AG08395 (cell line): Measurements from ENCODE around the gene GARIN5B.

Source experiments
- DNase-seq: peaks from one replicate; pipeline ENCODE4 v3.0.0; 2012; ENCODE audit warnings: mixed read lengths, low spot score

GARIN5B gene

DNA sequence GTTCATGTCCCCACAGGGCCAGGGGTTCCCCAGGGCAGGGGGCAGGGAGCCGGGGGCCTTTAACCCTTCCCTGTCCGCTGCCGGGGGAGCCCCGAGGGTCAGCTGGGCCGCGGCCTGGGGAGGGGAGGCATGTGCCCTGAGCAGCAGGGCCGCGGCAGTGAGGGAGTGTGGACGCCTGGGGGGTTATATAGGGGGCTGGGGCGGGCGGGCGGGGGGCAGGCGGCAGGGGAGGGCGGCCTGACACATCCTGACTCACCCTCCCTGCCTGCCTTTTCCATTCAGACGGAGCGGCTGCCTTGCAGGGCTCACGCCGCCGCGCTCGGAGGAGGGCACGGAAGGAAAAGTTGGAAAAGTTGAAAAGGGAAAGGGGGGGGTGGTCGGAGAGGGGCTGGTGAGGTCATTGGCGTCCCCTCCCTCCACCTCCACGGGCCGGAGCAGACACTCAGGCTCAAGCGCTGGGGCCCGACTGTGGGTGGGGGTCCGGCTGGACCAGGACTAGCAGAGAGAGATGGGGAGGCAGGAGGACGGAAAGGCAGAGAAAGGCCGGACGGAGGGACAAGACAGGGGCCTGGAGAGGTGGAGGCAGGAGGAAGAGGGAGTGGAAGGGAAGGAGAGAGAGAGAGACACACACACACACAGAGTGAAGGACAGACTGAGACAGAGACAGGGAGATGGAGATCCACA is 7.4 kb upstream of the GARIN5B start, which contains the start of gene IL11:
Gene IL11, minus strand, starts transcription at position 159 of the 684 bp plus-strand sequence. Its CDS starts 153 bp downstream, at position 6.
- DNase-seq, result peak; percentile 88

- DNase-seq, result peak; percentile 95
These were observed 6.7 kb upstream of the GARIN5B start for GRCh38 chr19:55369653-55370304.

DNA sequence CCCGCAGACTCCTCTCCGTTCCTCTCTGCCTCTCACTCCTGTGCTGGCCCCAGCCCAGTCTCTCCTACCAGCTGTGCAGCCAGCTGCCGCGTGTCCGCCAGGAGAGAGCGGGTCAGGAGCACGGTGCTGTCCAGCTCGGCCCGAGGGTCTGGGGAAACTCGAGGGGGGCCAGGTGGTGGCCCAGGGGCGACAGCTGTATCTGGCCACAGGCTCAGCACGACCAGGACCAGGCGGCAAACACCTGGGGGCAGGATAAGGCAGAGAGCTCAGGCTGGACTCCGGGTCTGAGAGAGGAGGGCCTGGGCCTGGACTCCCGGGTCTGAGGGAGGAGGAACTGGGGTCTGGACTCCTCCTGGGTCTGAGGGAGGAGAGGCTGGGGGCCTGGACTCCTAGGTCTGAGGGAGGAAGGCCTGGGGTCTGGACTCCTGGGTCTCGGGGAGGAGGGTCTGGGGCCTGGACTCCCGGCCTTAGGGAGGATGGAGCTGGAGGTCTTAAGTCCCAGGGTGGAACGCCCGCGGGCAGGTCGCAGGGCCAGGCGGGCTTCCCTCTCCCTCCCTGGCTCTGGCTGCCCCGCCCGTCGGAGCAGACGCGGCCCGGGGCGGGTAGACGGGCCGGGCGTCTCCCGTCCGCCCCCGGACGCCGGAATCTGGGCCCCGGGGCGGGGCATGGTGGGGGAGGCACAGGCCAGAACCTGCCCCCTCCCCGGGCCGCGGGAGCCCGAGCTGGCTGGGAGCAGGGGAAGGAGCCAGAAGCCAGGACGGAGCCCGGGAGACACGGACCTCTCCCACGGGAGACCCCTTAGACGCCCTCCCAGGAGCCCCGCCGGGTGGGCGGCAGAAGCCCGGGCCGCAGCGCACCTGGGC is 5.9 kb upstream of the GARIN5B start:
- peak; percentile 90 for DNase-seq

GRCh38 chr19:55368106-55368505 is 5.0 kb upstream of the GARIN5B start:
- no peak for DNase-seq

- DNase-seq, result no peak
These were observed 3.7 kb upstream of the GARIN5B start for GRCh38 chr19:55366790-55367189.

DNA sequence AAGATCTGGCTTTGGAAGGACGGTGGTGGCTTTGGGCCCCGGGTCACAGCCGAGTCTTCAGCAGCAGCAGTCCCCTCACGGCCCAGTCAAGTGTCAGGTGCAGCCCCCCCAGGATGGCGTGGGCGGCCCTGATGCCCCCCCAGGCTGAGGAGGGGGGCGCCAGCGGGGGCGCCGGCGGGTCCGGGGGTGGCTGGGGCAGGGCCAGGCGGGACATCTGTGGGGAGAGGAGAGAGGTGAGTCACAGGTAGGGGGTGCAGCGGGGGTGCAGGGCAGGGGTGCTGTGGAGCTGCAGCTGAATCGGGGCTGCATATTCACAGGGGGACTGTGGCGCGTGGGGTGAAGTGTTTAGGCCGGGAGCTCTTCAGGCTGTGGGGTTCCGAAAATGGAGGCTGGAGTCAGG is 2.9 kb upstream of the GARIN5B start:
- no peak for DNase-seq

- no peak for DNase-seq
These were observed 2.2 kb upstream of the GARIN5B start for GRCh38 chr19:55365245-55365644.

- DNase-seq, result no peak
These were observed 678 bp downstream of the GARIN5B start for GRCh38 chr19:55362174-55362989.

DNA sequence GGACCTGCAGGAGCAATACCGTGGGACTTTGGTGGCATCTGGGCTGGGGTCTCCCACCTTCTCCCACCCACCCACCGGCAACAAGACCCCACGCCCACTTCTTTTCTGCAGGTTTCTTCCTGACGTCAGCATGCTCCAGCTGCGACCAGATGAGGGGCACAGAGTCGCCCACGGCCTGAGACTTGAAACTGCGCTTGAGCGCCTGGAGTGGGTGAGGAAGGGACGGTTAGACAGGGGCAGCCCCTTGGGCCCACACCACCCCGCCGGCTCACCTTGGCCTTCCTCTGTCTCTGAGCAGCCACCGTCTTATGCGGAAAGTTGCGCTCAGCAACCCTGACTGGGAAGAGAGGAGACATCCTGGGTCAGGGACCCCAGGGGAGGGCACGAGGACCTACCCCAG is 2.2 kb downstream of the GARIN5B start:
- DNase-seq, result no peak

- no peak for DNase-seq
These were observed 3.8 kb downstream of the GARIN5B start for GRCh38 chr19:55358943-55359908.

DNA sequence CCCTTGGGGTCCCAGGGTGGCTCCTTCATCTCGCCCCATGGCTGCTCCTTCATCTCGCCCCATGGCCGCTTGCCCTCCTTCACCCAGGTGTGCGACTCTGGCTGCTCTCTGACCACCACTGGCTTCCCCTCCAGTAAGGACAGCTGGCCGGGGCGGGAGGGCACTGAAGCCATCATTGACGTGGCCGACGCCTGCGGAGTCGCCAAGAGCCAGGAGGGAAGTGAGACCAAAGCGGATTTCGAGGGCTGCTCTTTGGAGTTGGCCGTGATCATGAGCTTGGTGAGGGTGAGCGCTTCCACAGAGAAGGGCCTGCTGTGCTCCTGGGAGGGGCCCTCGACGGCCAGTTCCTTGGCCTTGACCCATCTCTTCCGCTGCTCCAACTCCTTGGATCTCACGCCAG is 4.6 kb downstream of the GARIN5B start:
- DNase-seq, result no peak

DNA sequence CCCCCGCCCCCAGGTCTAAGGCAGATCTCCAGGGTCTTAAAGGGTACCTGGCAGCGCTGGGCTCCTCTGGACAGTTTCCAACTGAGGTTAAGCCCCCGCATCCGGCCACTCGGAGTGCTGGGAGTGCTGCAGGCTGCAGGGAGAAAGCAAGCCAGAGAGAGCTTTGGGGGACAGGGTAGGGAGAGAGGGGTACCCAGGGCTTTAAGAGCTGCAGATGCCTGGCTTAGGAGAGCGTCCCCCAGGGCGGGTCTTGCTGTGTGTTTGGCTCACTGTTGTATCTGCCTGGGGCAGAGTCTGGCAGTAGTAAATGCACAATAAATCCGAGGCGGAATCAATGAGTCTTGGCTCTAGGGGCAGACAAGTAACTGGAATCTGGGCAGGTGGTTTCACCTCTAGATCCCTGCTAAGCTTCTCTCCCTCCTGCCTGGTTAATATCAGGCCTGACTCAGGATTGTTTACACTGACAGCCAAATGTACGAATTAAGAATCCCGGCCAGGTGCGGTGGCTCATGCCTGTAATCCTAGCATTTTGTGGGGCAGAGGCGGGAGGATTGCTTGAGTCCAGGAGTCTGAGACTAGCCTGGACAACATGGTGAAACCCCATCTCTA is 7.7 kb downstream of the GARIN5B start:
- DNase-seq, result no peak

GRCh38 chr19:55354698-55355212 is 8.3 kb downstream of the GARIN5B start, which contains the start of gene COX6B2:
COX6B2 (minus strand) TSS chr19:55354719; CDS start chr19:55354521, 198 bp downstream.
- DNase-seq, result no peak

DNA sequence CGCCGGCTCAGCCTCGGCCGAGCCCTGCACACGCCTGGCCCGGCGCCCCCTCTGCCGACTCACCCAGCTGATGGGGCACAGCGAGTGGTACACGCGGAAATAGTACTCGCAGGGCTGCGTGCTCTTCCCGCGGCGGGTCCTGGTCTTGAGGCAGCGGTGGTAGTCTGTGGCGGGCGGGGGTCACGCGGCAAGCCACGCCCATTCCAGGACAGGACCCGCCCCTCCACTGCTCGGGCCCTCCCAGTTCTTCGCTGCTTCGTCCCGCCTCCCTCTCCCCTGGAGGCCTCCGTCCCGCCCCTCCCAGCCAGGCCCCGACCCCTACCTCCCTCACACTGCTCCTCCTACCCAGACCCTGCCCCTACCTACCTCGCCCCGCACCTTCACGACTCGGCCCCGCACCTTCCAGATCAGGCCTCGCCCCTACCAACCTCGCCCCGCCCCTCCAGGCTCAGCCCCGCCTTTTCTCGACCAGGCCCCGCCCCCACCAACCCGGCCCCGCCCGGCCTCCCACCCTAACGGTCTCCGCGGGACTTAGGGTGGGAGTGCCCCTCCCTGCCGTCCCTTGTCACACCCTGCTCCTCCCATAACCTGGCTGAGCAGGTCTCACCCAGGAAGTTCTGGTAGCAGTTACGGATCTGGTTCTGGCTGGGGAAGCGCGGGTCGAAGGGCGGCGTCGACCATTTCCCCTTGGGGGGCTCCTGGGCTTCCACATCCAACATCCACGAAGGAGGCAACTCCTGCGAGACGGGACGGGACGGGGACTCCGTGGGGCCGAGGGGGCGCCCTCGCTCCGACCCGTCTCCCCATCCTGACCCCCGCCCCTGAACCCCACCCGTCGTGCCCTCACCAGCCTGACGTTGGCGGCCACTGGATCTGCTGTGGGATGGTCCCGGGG is 9.0 kb downstream of the GARIN5B start:
- DNase-seq, result peak; percentile 82

DNA sequence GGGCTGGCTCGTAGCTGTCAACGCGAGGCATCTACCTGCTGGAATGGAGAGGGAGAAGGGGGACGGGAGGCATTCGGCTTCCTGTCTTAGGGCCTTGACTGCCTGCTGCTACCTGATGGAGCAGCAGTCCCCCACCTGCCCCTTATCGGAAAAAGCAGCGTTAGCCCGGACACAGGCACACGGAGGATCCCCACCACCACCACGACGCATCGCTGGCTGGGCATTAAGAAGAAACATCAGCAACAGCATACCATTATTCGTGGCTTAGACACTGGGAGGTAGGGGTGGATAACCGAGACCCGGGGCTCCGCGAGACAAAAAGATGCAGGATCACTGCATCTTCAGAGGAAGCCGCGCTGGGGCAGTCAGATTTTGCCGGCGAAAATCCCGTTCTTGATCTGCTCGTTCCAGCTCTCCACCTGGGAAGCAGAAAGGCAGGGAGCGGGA is 9.7 kb downstream of the GARIN5B start:
- no peak for DNase-seq

- no peak for DNase-seq
These were observed 10.4 kb downstream of the GARIN5B start for GRCh38 chr19:55352549-55353145.

DNA sequence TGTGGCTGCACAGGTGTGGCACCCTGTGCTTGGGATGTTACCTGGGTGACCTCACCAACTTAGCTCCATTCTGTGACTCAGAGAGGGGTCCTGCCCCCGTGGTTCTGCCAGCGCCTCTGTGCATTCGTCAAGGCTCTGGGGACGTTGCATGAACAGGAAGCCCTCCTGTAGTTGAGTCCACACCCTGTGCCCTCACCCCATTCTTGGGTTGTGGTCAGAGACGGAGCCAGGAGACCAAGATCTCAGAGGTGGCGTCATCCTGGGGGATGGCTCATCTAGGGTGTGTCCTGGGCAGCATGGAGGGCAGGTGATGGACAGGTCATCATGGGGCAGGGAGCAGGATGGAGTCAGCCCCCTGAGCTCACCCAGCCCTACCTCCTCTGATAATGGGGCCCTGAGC is 11.0 kb downstream of the GARIN5B start:
- no peak for DNase-seq

- no peak for DNase-seq
These were observed 12.3 kb downstream of the GARIN5B start for GRCh38 chr19:55350620-55351315.
